PC-9 (cell line): Measurements from ENCODE around the gene GRK7.

ENCODE experiments used
- EZH2 ChIP-seq: fragments of 200-600 bp; sonication (generic); IDR thresholded peaks from 2 replicates; pipeline ENCODE4 v1.8.0; 2017; ENCODE audit warnings: antibody characterized with exemption, low read depth
- TF ChIP-seq, protein P1 (sequence below): fragments of 200-600 bp; sonication (generic); conservative IDR thresholded peaks from 2 replicates; pipeline ENCODE4 v1.6.1; 2017; ENCODE audit warnings: mixed run types, antibody characterized with exemption, mild to moderate bottlenecking, moderate library complexity

DNA sequence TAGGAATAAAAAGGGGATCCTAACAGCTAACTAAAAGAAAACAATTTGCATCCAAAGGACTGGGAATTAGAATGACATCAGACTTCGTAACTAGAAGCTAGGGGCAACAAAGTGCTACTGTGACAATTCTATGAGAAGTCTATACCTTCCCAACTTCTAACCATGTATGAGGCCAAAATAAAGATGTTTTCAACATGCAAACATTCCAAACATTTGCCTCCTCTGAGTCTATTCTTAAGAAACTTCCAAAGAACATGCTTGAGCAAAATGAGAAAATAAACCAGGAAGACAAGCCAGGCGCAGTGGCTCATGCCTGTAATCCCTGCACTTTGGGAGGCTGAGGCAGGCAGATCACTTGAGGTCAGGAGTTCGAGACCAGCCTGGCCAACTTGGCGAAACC lies 38.2 kb upstream of the GRK7 start:
- TF ChIP-seq, protein P1, sequence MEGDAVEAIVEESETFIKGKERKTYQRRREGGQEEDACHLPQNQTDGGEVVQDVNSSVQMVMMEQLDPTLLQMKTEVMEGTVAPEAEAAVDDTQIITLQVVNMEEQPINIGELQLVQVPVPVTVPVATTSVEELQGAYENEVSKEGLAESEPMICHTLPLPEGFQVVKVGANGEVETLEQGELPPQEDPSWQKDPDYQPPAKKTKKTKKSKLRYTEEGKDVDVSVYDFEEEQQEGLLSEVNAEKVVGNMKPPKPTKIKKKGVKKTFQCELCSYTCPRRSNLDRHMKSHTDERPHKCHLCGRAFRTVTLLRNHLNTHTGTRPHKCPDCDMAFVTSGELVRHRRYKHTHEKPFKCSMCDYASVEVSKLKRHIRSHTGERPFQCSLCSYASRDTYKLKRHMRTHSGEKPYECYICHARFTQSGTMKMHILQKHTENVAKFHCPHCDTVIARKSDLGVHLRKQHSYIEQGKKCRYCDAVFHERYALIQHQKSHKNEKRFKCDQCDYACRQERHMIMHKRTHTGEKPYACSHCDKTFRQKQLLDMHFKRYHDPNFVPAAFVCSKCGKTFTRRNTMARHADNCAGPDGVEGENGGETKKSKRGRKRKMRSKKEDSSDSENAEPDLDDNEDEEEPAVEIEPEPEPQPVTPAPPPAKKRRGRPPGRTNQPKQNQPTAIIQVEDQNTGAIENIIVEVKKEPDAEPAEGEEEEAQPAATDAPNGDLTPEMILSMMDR, result no peak
- TF ChIP-seq EZH2, result no peak
